WERI-Rb-1 (cell line): ENCODE results near the gene MRTFB.

Experiments used
- DNase-seq: peaks from one replicate; pipeline ENCODE4 v3.0.0-alpha.2; 2020
- H3K27ac ChIP-seq: fragments of 250-450 bp; sonication (Bioruptor Pico); 2 replicates; pipeline ENCODE4 v1.5.1; 2020; ENCODE audit warnings: mild to moderate bottlenecking, moderate library complexity
- H3K27me3 ChIP-seq: fragments of 250-450 bp; sonication (Bioruptor Pico); 2 replicates; pipeline ENCODE4 v1.5.1; 2021; ENCODE audit warnings: mild to moderate bottlenecking, low read depth, moderate library complexity; ENCODE audit not compliant: insufficient read depth, severe bottlenecking
- H3K36me3 ChIP-seq: fragments of 250-450 bp; sonication (Bioruptor Pico); 2 replicates; pipeline ENCODE4 v1.5.1; 2020; ENCODE audit warnings: mild to moderate bottlenecking, moderate library complexity
- H3K4me3 ChIP-seq: 2 replicates; pipeline ENCODE4 v1.5.1; 2011; ENCODE audit warnings: low read depth, mild to moderate bottlenecking, control low read depth, low read length
- H3K9me3 ChIP-seq: fragments of 250-450 bp; sonication (Bioruptor Pico); 2 replicates; pipeline ENCODE4 v1.5.1; 2021; ENCODE audit warnings: mild to moderate bottlenecking, moderate library complexity; ENCODE audit not compliant: severe bottlenecking
- CTCF ChIP-seq: IDR thresholded peaks from 2 replicates; pipeline ENCODE4 v1.5.1; 2011; ENCODE audit warnings: low read depth, mild to moderate bottlenecking, control low read depth, inconsistent platforms, low read length

Gene MRTFB

GRCh38 chr16:14109077-14109775, 38.1 kb downstream of the MRTFB start:
- Histone ChIP-seq H3K36me3 (no peaks in the 10 kb centered on the region), H3K27ac (no peak overlapping the region), H3K4me3 (no peak overlapping the region), H3K9me3 (no peaks in the 10 kb centered on the region), H3K27me3 (no peaks in the 10 kb centered on the region)
- no peak for DNase-seq
- TF ChIP-seq CTCF, result no peak

- Histone ChIP-seq H3K9me3 (no peaks in the 10 kb centered on the region), H3K27me3 (no peaks in the 10 kb centered on the region), H3K36me3 (no peaks in the 10 kb centered on the region), H3K4me3 (no peak overlapping the region), H3K27ac (no peak overlapping the region)
- no peak for TF ChIP-seq CTCF
- no peak for DNase-seq
Observed at GRCh38 chr16:14109782-14110727, 38.9 kb downstream of the MRTFB start.

- H3K36me3 ChIP-seq, result no peaks in the 10 kb centered on the region
- H3K27me3 ChIP-seq, result no peaks in the 10 kb centered on the region
- TF ChIP-seq CTCF, result no peak
- no peak for DNase-seq
- H3K27ac ChIP-seq, result no peak overlapping the region
- no peak overlapping the region for H3K4me3 ChIP-seq
- H3K9me3 ChIP-seq, result no peaks in the 10 kb centered on the region
Observed at GRCh38 chr16:14110728-14111251, 39.7 kb downstream of the MRTFB start.

- no peaks in the 10 kb centered on the region for H3K27me3 ChIP-seq
- H3K27ac ChIP-seq, result no peak overlapping the region
- no peak overlapping the region for H3K4me3 ChIP-seq
- no peak for TF ChIP-seq CTCF
- no peak for DNase-seq
- H3K36me3 ChIP-seq, result no peaks in the 10 kb centered on the region
- no peaks in the 10 kb centered on the region for H3K9me3 ChIP-seq
Observed at GRCh38 chr16:14111713-14112538, 40.8 kb downstream of the MRTFB start.

GRCh38 chr16:14112539-14112856, 41.4 kb downstream of the MRTFB start:
- Histone ChIP-seq H3K4me3 (no peak overlapping the region), H3K27ac (no peak overlapping the region), H3K36me3 (no peaks in the 10 kb centered on the region), H3K9me3 (no peaks in the 10 kb centered on the region), H3K27me3 (no peaks in the 10 kb centered on the region)
- TF ChIP-seq CTCF, result no peak
- no peak for DNase-seq
